HG02623 (cell line): ENCODE measurements around the gene MASP1.
"Not testable (repeated sequence)": the region's sequence is repeated elsewhere in the genome, so short reads cannot be mapped to it uniquely, and the experiment has no call there.

ENCODE experiments used
- ATAC-seq: cut with Tn5 transposase; IDR thresholded peaks from one replicate; pipeline ENCODE4 v1.9.1; 2021; ENCODE audit warnings: moderate library complexity; ENCODE audit not compliant: unreplicated experiment

MASP1 gene

GRCh38 chr3:187267306-187267705 is 24.2 kb downstream of the MASP1 start:
- no peak for ATAC-seq

GRCh38 chr3:187266691-187267090 is 24.8 kb downstream of the MASP1 start:
- ATAC-seq = no peak

- ATAC-seq = no peak
Observed at GRCh38 chr3:187265461-187265955, 26.0 kb downstream of the MASP1 start.

- no peak for ATAC-seq
Observed at GRCh38 chr3:187264911-187265310, 26.6 kb downstream of the MASP1 start.

- ATAC-seq = no peak
Observed at GRCh38 chr3:187264021-187264420, 27.5 kb downstream of the MASP1 start.

GRCh38 chr3:187263270-187263669 is 28.3 kb downstream of the MASP1 start:
- no peak for ATAC-seq

- no peak for ATAC-seq
Observed at GRCh38 chr3:187262360-187262759, 29.2 kb downstream of the MASP1 start.

- no peak for ATAC-seq
Observed at GRCh38 chr3:187261541-187261969, 30.0 kb downstream of the MASP1 start.

- no peak for ATAC-seq
Observed at GRCh38 chr3:187259171-187259570, 32.4 kb downstream of the MASP1 start.

- no peak for ATAC-seq
Observed at GRCh38 chr3:187257992-187258692, 33.4 kb downstream of the MASP1 start.

- ATAC-seq = no peak
Observed at GRCh38 chr3:187257471-187257870, 34.1 kb downstream of the MASP1 start.

- no peak for ATAC-seq
Observed at GRCh38 chr3:187256051-187256616, 35.4 kb downstream of the MASP1 start.

GRCh38 chr3:187255314-187255713 is 36.2 kb downstream of the MASP1 start:
- ATAC-seq = no peak

GRCh38 chr3:187252311-187252710 is 39.2 kb downstream of the MASP1 start:
- ATAC-seq = no peak

GRCh38 chr3:187251599-187251998 is 39.9 kb downstream of the MASP1 start:
- no peak for ATAC-seq

- no peak for ATAC-seq
Observed at GRCh38 chr3:187247398-187247797, 44.1 kb downstream of the MASP1 start.

GRCh38 chr3:187243933-187244524 is 47.5 kb downstream of the MASP1 start:
- no peak for ATAC-seq

- ATAC-seq = no peak
Observed at GRCh38 chr3:187242900-187243299, 48.6 kb downstream of the MASP1 start.

GRCh38 chr3:187242435-187242834 is 49.1 kb downstream of the MASP1 start:
- no peak for ATAC-seq

- ATAC-seq = not testable (repeated sequence)
Observed at GRCh38 chr3:187238835-187239234, 52.7 kb downstream of the MASP1 start.

GRCh38 chr3:187238239-187238638 is 53.3 kb downstream of the MASP1 start:
- no peak for ATAC-seq

- ATAC-seq = no peak
Observed at GRCh38 chr3:187237741-187238140, 53.8 kb downstream of the MASP1 start.
